Lower lobe of right lung (tissue), 2 donors: ENCODE data around the gene YJU2. TPM values are rescaled to one million over a fixed set of nuclear protein-coding genes. Genes with fewer than 3 reads are reported as not detected.

Source experiments
- ATAC-seq, 2 donors: fragments of 200-7000 bp; cut with Tn5 transposase; one replicate each; pipeline ENCODE4 v1.9.1; 2020 to 2022; ENCODE audit warnings: mild to moderate bottlenecking in 2 of 2, moderate library complexity in 2 of 2
- DNase-seq: peaks from one replicate; pipeline ENCODE4 v3.0.0-alpha.2; 2020
- H3K27ac ChIP-seq: fragments of 200-600 bp; one replicate; pipeline ENCODE4 v1.8.0; 2022
- H3K27me3 ChIP-seq: fragments of 200-600 bp; one replicate; pipeline ENCODE4 v1.8.0; 2022; ENCODE audit warnings: low read depth
- H3K36me3 ChIP-seq: fragments of 200-600 bp; one replicate; pipeline ENCODE4 v1.8.0; 2022; ENCODE audit warnings: mild to moderate bottlenecking
- H3K4me1 ChIP-seq: fragments of 200-600 bp; one replicate; pipeline ENCODE4 v1.8.0; 2022
- H3K4me3 ChIP-seq: fragments of 200-600 bp; one replicate; pipeline ENCODE4 v1.8.0; 2022; ENCODE audit warnings: mild to moderate bottlenecking
- H3K9me3 ChIP-seq: fragments of 200-600 bp; one replicate; pipeline ENCODE4 v1.8.0; 2022
- intact Hi-C: fragments of 100-400 bp; cut with DNase I; formaldehyde crosslinking; loops from one replicate; pipeline ENCODE4 v1.11.0; 2022
- total RNA-seq: library from RNA; stranded (reverse); fragmentation: NEBNext Ultra II Directional; extraction: Animal tissue kit (Norgen Biotek cat#: 25700); gene quantifications from one replicate; pipeline ENCODE4 v1.2.1, GENCODE V29; 2021
- TF ChIP-seq, protein P1 (sequence below): fragments of 200-600 bp; IDR thresholded peaks from one replicate; pipeline ENCODE4 v1.8.0; 2022; ENCODE audit warnings: antibody characterized with exemption, mild to moderate bottlenecking
- donor health status: DM: no; HTN: yes; CAD: no; lungs with severe emphysema.

Gene YJU2
- total RNA-seq, 1 donor from 2014 or later: 16.7 TPM

DNA sequence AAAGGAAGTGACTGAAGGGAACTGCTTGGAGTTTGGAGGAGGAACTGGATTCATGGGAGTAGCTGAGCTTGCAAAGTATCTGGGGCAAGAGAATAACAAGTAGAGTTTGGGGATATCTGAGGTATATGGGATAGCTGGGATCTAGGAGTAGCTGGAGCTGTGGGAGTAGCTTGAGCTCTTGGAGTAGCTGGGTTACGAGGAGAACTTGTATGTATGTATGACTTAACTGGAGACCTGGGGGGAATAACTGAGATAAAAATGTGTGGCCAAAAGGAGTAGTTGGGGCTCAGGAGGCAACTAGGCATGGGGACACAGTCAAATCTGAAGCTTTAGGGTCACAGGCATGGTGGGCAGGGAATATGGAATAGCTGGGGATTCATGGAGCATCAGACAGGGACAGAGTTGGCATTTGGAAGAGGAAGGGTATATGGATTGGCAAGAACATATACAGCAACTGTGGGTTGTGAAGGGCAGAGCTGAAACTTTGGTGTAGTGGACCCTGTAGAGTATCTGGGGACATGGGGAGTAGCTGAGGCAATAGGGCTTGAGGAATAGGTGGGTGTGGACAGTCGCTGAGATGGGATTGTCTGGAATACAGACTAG lies 45.8 kb upstream of the YJU2 start:
- DNase-seq: no peak
- intact Hi-C loops: no loop called here
- H3K27ac ChIP-seq: no peak overlapping the region
- H3K4me1 ChIP-seq: no peaks in the 10 kb centered on the region
- no peak for ATAC-seq
- H3K27me3 ChIP-seq: peaks cover 42% of the 10 kb centered on the region
- no peak overlapping the region for H3K4me3 ChIP-seq
- H3K36me3 ChIP-seq: no peaks in the 10 kb centered on the region
- TF ChIP-seq, protein P1, sequence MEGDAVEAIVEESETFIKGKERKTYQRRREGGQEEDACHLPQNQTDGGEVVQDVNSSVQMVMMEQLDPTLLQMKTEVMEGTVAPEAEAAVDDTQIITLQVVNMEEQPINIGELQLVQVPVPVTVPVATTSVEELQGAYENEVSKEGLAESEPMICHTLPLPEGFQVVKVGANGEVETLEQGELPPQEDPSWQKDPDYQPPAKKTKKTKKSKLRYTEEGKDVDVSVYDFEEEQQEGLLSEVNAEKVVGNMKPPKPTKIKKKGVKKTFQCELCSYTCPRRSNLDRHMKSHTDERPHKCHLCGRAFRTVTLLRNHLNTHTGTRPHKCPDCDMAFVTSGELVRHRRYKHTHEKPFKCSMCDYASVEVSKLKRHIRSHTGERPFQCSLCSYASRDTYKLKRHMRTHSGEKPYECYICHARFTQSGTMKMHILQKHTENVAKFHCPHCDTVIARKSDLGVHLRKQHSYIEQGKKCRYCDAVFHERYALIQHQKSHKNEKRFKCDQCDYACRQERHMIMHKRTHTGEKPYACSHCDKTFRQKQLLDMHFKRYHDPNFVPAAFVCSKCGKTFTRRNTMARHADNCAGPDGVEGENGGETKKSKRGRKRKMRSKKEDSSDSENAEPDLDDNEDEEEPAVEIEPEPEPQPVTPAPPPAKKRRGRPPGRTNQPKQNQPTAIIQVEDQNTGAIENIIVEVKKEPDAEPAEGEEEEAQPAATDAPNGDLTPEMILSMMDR: no peak
- H3K9me3 ChIP-seq: no peaks in the 10 kb centered on the region

DNA sequence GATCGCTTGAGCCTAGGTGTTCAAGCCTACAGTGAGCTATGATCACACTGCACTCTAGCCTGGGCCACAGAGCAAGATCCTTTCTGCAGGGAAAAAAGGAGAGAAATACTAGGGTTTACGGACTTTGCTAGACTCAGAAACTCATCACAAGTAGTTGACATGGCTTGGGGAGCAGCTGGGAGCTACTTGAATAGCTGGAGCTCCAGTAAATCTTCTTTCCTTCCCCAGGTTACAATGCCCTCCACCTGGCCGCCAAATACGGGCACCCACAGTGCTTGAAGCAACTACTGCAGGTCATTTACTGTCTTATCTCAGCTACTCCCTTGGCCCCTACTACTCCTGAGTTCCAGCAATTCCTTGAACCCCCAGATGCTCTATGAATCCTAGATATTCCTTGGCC lies 45.1 kb upstream of the YJU2 start:
- no peak overlapping the region for H3K4me3 ChIP-seq
- H3K4me1 ChIP-seq: no peaks in the 10 kb centered on the region
- DNase-seq (no peak), ATAC-seq (no peak)
- H3K36me3 ChIP-seq: no peaks in the 10 kb centered on the region
- H3K27ac ChIP-seq: no peak overlapping the region
- TF ChIP-seq, protein P1: no peak
- no peaks in the 10 kb centered on the region for H3K9me3 ChIP-seq
- H3K27me3 ChIP-seq: peaks cover 35% of the 10 kb centered on the region
- intact Hi-C loops: no loop called here

DNA sequence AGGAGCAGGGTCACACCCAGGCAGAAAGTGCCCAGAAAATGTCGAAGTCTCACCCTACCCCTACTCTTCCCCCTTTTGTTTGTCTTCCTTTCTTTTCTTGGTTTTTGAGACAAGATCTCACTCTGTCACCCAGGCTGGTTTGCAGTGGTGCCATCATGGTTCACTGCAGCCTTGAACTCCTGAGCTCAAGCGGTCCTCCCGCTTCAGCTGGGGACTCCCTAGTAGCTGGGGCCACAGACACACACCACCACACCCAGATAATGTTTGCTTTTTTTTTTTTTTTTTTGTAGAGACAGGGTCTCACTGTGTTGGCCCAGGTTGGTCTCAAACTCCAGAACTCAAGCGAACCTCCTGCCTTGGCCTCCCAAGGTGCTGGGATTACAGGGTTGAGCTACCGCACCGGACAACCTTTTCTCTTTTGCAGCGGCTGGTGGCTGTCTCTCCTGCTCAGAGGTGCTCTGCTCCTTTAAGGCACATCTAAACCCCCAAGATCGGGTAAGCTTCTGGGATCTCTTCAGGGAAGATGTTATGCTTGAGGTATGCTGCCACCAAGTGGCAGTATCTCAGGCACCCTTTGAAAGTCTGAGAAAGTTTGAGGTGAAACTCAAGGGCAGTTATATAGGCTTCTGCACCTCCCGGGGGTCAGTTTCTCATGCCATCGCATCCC lies 39.9 kb upstream of the YJU2 start:
- no peaks in the 10 kb centered on the region for H3K9me3 ChIP-seq
- H3K4me1 ChIP-seq: no peaks in the 10 kb centered on the region
- DNase-seq: no peak
- no peaks in the 10 kb centered on the region for H3K36me3 ChIP-seq
- ATAC-seq: no peak
- intact Hi-C loops: no loop called here
- TF ChIP-seq, protein P1: no peak
- H3K27ac ChIP-seq: no peak overlapping the region
- H3K27me3 ChIP-seq: peaks cover 6% of the 10 kb centered on the region
- no peak overlapping the region for H3K4me3 ChIP-seq

DNA sequence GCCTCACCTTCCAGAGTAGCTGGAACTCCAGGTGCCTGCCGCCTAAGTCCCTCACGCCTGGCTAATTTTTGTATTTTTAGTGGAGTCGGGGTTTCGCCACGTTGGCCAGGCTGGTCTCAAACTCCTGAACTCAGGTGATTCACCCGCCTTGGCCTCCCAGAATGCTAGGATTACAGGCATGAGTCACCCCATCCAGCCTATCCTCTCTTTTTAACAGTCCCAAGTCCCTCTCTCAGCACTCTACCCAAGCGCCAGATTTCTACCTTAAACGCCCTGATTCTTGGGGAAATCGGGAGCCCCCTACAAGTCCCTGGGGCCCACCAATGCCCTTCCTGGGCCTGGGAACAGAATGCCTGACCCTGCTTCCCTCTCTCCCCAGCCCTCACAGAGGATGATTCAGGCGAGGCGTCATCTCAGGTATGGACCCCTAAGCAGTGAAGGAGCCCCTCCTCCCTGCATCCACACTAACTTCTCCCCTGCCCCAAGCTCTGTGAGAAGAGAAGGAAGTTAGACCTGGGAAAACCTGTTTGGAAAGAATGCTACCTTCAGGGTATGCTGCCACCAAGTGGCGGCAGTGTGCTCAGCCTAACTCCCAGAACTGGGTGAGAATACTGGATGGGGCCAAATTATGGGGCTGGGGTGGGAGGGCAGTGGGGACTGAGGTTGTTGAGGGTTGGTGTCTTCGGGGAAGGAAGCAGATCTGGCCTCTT lies 38.3 kb upstream of the YJU2 start:
- Histone ChIP-seq H3K4me1 (no peaks in the 10 kb centered on the region), H3K9me3 (no peaks in the 10 kb centered on the region), H3K36me3 (no peaks in the 10 kb centered on the region), H3K27ac (no peak overlapping the region), H3K27me3 (peaks cover 6% of the 10 kb centered on the region), H3K4me3 (no peak overlapping the region)
- intact Hi-C loops: no loop called here
- ATAC-seq (no peak), DNase-seq (no peak)
- TF ChIP-seq, protein P1: no peak

DNA sequence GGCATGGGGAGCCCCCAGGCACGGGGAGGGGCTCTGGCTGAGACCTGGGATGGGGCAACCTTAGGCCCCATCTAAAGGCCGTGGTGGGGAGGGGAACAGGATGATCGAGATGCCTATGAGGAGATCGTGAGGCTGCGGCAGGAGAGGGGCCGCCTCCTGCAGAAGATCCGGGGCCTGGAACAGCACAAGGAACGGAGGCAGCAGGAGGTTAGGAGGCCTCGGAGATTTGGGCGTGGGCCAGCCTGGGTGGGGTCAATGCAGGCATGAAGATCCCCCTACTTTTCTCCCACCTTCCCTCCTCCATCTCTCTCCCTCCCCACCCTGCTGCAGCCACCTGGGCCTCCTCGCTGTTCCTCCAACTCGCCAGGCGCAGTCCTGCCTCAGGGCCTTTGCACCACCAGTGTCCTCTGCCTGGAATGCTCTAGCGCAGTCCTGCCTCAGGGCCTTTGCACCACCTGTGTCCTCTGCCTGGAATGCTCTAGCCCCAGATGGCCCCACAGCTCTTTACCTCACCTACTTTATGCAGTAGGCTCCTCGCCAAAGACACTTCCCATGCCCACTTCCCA lies 36.6 kb upstream of the YJU2 start:
- DNase-seq: no peak
- no peak overlapping the region for H3K4me3 ChIP-seq

More for the DNA sequence above, 36.6 kb upstream of the YJU2 start:
- intact Hi-C loops: no loop called here
- TF ChIP-seq, protein P1: no peak
- no peak for ATAC-seq
- Histone ChIP-seq H3K27ac (no peak overlapping the region), H3K4me1 (no peaks in the 10 kb centered on the region), H3K36me3 (no peaks in the 10 kb centered on the region), H3K27me3 (peaks cover 6% of the 10 kb centered on the region), H3K9me3 (no peaks in the 10 kb centered on the region)
